Parathyroid adenoma (tissue), 2 donors: ENCODE results near the gene ARHGAP10.

Experiments
- H2AFZ ChIP-seq: fragments of 300-600 bp; sonication (generic); one replicate; pipeline ENCODE4 v1.7.0; 2017; ENCODE audit warnings: antibody characterized with exemption, mild to moderate bottlenecking
- H3K27ac ChIP-seq: fragments of 300-600 bp; sonication (generic); one replicate; pipeline ENCODE4 v1.7.0; 2017
- H3K27me3 ChIP-seq: fragments of 300-600 bp; sonication (generic); one replicate; pipeline ENCODE4 v1.7.0; 2017; ENCODE audit warnings: low read length; ENCODE audit not compliant: control insufficient read depth, insufficient read depth
- H3K36me3 ChIP-seq: fragments of 300-600 bp; sonication (generic); one replicate; pipeline ENCODE4 v1.7.0; 2017; ENCODE audit warnings: low read length; ENCODE audit not compliant: control insufficient read depth, insufficient read depth
- H3K4me1 ChIP-seq: fragments of 300-600 bp; sonication (generic); one replicate; pipeline ENCODE4 v1.7.0; 2017; ENCODE audit warnings: control low read depth
- H3K4me2 ChIP-seq: fragments of 300-600 bp; sonication (generic); one replicate; pipeline ENCODE4 v1.7.0; 2017; ENCODE audit warnings: low read length
- H3K4me3 ChIP-seq: fragments of 300-600 bp; sonication (generic); one replicate; pipeline ENCODE4 v1.7.0; 2017; ENCODE audit warnings: low read depth, low read length
- H3K79me2 ChIP-seq: fragments of 300-600 bp; sonication (generic); one replicate; pipeline ENCODE4 v1.7.0; 2017; ENCODE audit warnings: control low read depth
- H3K9ac ChIP-seq: fragments of 300-600 bp; sonication (generic); one replicate; pipeline ENCODE4 v1.7.0; 2017; ENCODE audit warnings: mild to moderate bottlenecking
- H3K9me3 ChIP-seq: fragments of 300-600 bp; sonication (generic); one replicate; pipeline ENCODE4 v1.7.0; 2017; ENCODE audit warnings: low read length; ENCODE audit not compliant: control insufficient read depth
- TF ChIP-seq, protein P1 (sequence below): fragments of 300-600 bp; sonication (generic); IDR thresholded peaks from one replicate; pipeline ENCODE4 v1.7.0; 2017; ENCODE audit warnings: antibody characterized with exemption, mild to moderate bottlenecking
- donor health status: primary hyperparathyroidism.

ARHGAP10 gene

DNA sequence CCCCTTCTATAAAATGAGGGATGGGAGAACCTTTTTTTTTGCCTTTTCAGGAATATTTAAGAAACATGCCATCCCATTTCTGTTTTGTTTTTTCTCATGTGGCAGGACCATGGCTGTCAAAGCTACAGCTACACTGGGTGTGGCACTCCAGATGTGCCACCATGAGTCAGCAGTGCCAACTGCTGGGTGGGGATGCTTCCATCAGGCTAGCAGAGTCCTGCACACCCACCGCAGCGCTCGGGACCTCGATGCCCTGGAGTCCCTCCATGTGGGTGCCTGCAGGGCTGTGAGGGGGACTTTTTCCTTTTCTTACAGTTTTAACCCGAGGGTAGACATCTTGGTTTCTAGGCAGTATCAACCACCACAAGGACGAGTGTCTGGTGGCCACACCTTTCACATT is 357.7 kb downstream of the ARHGAP10 start:
- H2AFZ ChIP-seq = no peak overlapping the region
- H3K79me2 ChIP-seq = no peaks in the 10 kb centered on the region
- no peak overlapping the region for H3K4me3 ChIP-seq
- H3K36me3 ChIP-seq = no peaks in the 10 kb centered on the region
- H3K9ac ChIP-seq = no peak overlapping the region
- H3K4me1 ChIP-seq = no peaks in the 10 kb centered on the region
- H3K9me3 ChIP-seq = no peaks in the 10 kb centered on the region
- H3K4me2 ChIP-seq = no peak overlapping the region
- H3K27ac ChIP-seq = no peak overlapping the region
- TF ChIP-seq, protein P1, sequence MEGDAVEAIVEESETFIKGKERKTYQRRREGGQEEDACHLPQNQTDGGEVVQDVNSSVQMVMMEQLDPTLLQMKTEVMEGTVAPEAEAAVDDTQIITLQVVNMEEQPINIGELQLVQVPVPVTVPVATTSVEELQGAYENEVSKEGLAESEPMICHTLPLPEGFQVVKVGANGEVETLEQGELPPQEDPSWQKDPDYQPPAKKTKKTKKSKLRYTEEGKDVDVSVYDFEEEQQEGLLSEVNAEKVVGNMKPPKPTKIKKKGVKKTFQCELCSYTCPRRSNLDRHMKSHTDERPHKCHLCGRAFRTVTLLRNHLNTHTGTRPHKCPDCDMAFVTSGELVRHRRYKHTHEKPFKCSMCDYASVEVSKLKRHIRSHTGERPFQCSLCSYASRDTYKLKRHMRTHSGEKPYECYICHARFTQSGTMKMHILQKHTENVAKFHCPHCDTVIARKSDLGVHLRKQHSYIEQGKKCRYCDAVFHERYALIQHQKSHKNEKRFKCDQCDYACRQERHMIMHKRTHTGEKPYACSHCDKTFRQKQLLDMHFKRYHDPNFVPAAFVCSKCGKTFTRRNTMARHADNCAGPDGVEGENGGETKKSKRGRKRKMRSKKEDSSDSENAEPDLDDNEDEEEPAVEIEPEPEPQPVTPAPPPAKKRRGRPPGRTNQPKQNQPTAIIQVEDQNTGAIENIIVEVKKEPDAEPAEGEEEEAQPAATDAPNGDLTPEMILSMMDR = no peak
- no peaks in the 10 kb centered on the region for H3K27me3 ChIP-seq

- no peak overlapping the region for H3K27ac ChIP-seq
Observed at GRCh38 chr4:148090029-148090428, 358.1 kb downstream of the ARHGAP10 start.

GRCh38 chr4:148090503-148091476 is 358.9 kb downstream of the ARHGAP10 start:
- no peak overlapping the region for H3K4me2 ChIP-seq
- no peaks in the 10 kb centered on the region for H3K9me3 ChIP-seq
- no peaks in the 10 kb centered on the region for H3K27me3 ChIP-seq
- H3K27ac ChIP-seq = no peak overlapping the region
- H3K4me1 ChIP-seq = no peaks in the 10 kb centered on the region
- H3K36me3 ChIP-seq = no peaks in the 10 kb centered on the region
- H3K4me3 ChIP-seq = no peak overlapping the region
- TF ChIP-seq, protein P1 = no peak
- no peak overlapping the region for H2AFZ ChIP-seq
- no peaks in the 10 kb centered on the region for H3K79me2 ChIP-seq
- no peak overlapping the region for H3K9ac ChIP-seq

More at GRCh38 chr4:148090029-148090428, 358.1 kb downstream of the ARHGAP10 start:
- no peaks in the 10 kb centered on the region for H3K36me3 ChIP-seq
- no peak overlapping the region for H3K9ac ChIP-seq
- TF ChIP-seq, protein P1 = no peak
- no peaks in the 10 kb centered on the region for H3K4me1 ChIP-seq
- H3K9me3 ChIP-seq = no peaks in the 10 kb centered on the region
- no peaks in the 10 kb centered on the region for H3K27me3 ChIP-seq
- no peaks in the 10 kb centered on the region for H3K79me2 ChIP-seq
- H3K4me3 ChIP-seq = no peak overlapping the region
- no peak overlapping the region for H2AFZ ChIP-seq
- H3K4me2 ChIP-seq = no peak overlapping the region

GRCh38 chr4:148091896-148092295 is 360.0 kb downstream of the ARHGAP10 start:
- TF ChIP-seq, protein P1 = no peak
- H3K9ac ChIP-seq = no peak overlapping the region
- H3K36me3 ChIP-seq = no peaks in the 10 kb centered on the region
- no peaks in the 10 kb centered on the region for H3K27me3 ChIP-seq
- no peaks in the 10 kb centered on the region for H3K79me2 ChIP-seq
- H2AFZ ChIP-seq = no peak overlapping the region
- no peak overlapping the region for H3K27ac ChIP-seq
- H3K4me2 ChIP-seq = no peak overlapping the region
- no peaks in the 10 kb centered on the region for H3K4me1 ChIP-seq
- H3K4me3 ChIP-seq = no peak overlapping the region
- no peaks in the 10 kb centered on the region for H3K9me3 ChIP-seq
